Subcutaneous abdominal adipose tissue (tissue), 5 donors: ENCODE measurements around the gene PFN2.

Source experiments
- H3K27ac ChIP-seq: one replicate; pipeline ENCODE4 v1.7.0; 2013; ENCODE audit warnings: low read depth, mild to moderate bottlenecking, inconsistent platforms, low read length, moderate library complexity
- H3K27me3 ChIP-seq, 5 donors: one replicate each; pipeline ENCODE4 v1.7.0; 2013; ENCODE audit warnings: low read length in 5 of 5, inconsistent platforms in 1 of 5; ENCODE audit not compliant: control insufficient read depth in 5 of 5, insufficient read depth in 4 of 5
- H3K36me3 ChIP-seq, 5 donors: one replicate each; pipeline ENCODE4 v1.7.0; 2013; ENCODE audit warnings: low read length in 5 of 5; ENCODE audit not compliant: control insufficient read depth in 5 of 5, insufficient read depth in 5 of 5
- H3K4me1 ChIP-seq, 5 donors: one replicate each; pipeline ENCODE4 v1.7.0; 2013; ENCODE audit warnings: low read length in 5 of 5, mild to moderate bottlenecking in 3 of 5, moderate library complexity in 1 of 5; ENCODE audit not compliant: control insufficient read depth in 5 of 5, insufficient read depth in 5 of 5
- H3K4me3 ChIP-seq, 5 donors: one replicate each; pipeline ENCODE4 v1.7.0; 2013; ENCODE audit warnings: low read length in 5 of 5, low read depth in 1 of 5
- H3K9ac ChIP-seq, 5 donors: one replicate each; pipeline ENCODE4 v1.7.0; 2013; ENCODE audit warnings: low read length in 5 of 5, mild to moderate bottlenecking in 4 of 5, moderate library complexity in 3 of 5
- H3K9me3 ChIP-seq, 5 donors: one replicate each; pipeline ENCODE4 v1.7.0; 2013; ENCODE audit warnings: low read length in 5 of 5; ENCODE audit not compliant: control insufficient read depth in 5 of 5
- donor health status: healthy.
- donor health status: healthy.
- donor health status: healthy.
- donor health status: healthy.
- donor health status: healthy.

PFN2 gene, protein sequence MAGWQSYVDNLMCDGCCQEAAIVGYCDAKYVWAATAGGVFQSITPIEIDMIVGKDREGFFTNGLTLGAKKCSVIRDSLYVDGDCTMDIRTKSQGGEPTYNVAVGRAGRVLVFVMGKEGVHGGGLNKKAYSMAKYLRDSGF

DNA sequence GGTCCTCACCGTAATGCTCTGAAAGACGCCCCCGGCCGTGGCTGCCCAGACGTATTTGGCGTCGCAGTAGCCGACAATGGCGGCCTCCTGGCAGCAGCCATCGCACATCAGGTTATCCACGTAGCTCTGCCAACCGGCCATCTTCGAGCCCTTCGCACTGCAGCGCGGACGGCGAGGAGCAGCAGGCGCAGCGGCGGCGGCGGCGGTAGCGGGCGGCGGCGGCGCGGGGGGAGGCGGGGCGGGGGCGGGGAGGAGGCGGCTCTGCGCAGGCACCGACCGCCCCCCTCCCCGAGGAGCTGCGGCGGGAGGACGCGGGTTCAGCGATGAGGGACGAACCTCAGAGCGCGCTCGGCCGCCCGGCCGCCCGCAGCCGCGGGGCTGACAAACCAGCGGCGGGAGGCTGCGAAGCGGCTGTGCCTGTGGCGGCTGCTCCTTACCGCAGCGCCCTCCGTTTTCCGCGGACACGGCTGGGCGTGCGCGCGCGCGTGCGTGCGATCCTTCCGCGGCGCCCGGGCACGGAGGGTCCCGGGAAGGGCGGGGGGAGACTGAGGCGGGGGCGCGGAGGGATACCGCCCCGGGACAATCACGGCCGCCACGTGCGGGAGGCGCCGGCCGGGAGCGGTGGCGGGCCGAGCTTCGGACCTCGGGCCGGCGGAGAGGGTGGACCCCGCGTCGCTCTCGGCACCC, at the start of gene PFN2:
Gene PFN2, minus strand, starts transcription at position 180 of the 687 bp plus-strand sequence. Its CDS starts 39 bp downstream, at position 141.
- Histone ChIP-seq H3K27me3 (no peaks in the 10 kb centered on the region), H3K4me1 (peaks cover 0 to 23% (median 20%) of the 10 kb centered on the region in 5 donors)

DNA sequence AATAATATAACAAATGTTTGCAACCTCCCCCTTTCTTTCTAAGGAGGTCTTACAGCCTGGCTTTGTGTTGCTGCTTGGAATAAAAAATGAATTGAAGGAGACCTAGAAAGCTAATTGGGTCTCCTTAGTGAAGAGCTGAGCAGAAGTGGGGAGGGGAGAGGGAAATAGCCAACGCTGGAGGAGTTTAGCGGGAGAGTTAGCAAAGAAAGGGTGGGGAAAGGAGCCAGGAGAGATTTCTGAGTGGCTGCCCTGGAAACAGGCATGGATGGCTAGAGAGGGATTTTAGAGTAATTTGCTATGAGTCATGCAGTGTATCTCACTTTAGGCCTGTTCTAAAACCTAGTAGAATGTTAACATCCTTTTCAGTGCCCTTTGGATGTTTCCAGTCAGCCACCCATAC, 45.2 kb upstream of the PFN2 start:
- H3K27me3 ChIP-seq: no peaks in the 10 kb centered on the region
- H3K4me3 ChIP-seq: no peak overlapping the region
- H3K4me1 ChIP-seq: no peaks in the 10 kb centered on the region
- H3K9me3 ChIP-seq: no peaks in the 10 kb centered on the region
- H3K36me3 ChIP-seq: no peaks in the 10 kb centered on the region
- H3K9ac ChIP-seq: no peak overlapping the region
- H3K27ac ChIP-seq: no peak overlapping the region

More for the DNA sequence above, at the start of gene PFN2:
- H3K36me3 ChIP-seq: peaks cover 0 to 7% (median 2%) of the 10 kb centered on the region in 5 donors
- H3K27ac ChIP-seq: peak within 1 kb of the TSS; percentile 48
- H3K9ac ChIP-seq: peak within 1 kb of the TSS; percentile 0 to 74 (median 55)
- H3K9me3 ChIP-seq: no peaks in the 10 kb centered on the region
- peak within 1 kb of the TSS; percentile 73 to 93 (median 77) for H3K4me3 ChIP-seq

DNA sequence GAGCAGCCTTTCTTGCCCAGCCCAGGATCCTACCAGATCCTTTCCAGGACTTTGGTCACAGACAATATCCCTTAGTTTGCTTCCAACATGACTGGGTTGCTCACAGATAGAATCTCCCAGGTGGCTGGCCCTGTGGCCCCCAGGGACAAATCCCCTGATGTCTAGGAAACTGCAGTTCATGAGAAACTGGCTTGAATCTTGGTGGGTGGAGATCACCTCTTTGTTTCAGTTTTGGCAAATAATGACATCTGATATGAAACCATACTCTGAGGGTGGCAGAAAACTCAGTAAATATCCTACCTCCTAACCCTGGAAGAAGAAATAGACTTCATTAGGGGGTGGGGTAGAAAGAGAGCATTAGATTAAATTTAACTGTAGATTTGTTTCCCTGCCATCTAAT, 44.1 kb upstream of the PFN2 start:
- no peak overlapping the region for H3K4me3 ChIP-seq
- no peak overlapping the region for H3K27ac ChIP-seq
- H3K27me3 ChIP-seq: no peaks in the 10 kb centered on the region
- H3K36me3 ChIP-seq: no peaks in the 10 kb centered on the region
- no peaks in the 10 kb centered on the region for H3K9me3 ChIP-seq
- no peaks in the 10 kb centered on the region for H3K4me1 ChIP-seq
- H3K9ac ChIP-seq: no peak overlapping the region

DNA sequence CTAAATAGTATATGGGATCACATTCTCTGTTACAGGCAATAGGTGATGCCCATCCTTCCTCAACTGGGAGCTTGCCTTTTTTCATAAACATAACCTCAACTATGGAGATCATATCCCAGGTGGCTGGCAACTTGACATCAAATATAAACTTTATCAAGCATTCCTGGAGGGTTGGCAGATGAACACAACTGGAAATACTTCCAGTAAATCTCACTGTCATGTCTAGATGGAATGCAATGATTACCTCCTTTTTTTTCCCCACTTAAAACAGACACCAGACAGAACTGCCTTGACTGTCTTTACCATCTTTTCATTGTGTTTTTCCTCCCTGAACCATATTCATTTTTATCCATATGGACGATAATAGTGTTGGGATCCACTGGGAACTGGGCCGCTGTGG, 43.1 kb upstream of the PFN2 start:
- H3K36me3 ChIP-seq: no peaks in the 10 kb centered on the region
- no peak overlapping the region for H3K4me3 ChIP-seq
- H3K27me3 ChIP-seq: no peaks in the 10 kb centered on the region
- no peaks in the 10 kb centered on the region for H3K9me3 ChIP-seq
- H3K27ac ChIP-seq: no peak overlapping the region
- no peak overlapping the region for H3K9ac ChIP-seq
- H3K4me1 ChIP-seq: no peaks in the 10 kb centered on the region

DNA sequence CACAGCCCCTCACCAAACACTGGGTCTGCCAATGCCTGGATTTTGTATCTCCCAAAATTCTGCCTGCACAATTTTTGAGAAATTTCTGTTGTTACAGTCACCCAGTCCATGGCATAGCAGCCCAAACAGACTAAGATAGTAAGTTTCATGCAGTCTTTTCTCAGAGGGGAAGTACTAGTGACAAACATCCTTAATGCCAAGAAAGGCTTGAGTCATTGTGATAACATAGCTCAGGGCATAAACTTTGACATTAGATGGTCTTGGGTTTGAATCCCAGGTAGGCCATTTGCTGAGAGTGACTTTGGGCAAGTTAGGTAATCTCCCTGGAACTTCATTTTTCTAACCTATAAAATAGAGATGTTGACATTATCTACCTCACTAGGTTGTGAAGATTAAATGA, 36.1 kb upstream of the PFN2 start:
- no peaks in the 10 kb centered on the region for H3K9me3 ChIP-seq
- no peaks in the 10 kb centered on the region for H3K27me3 ChIP-seq
- H3K4me3 ChIP-seq: no peak overlapping the region
- no peak overlapping the region for H3K27ac ChIP-seq
- H3K4me1 ChIP-seq: no peaks in the 10 kb centered on the region
- no peak overlapping the region for H3K9ac ChIP-seq
- H3K36me3 ChIP-seq: no peaks in the 10 kb centered on the region

DNA sequence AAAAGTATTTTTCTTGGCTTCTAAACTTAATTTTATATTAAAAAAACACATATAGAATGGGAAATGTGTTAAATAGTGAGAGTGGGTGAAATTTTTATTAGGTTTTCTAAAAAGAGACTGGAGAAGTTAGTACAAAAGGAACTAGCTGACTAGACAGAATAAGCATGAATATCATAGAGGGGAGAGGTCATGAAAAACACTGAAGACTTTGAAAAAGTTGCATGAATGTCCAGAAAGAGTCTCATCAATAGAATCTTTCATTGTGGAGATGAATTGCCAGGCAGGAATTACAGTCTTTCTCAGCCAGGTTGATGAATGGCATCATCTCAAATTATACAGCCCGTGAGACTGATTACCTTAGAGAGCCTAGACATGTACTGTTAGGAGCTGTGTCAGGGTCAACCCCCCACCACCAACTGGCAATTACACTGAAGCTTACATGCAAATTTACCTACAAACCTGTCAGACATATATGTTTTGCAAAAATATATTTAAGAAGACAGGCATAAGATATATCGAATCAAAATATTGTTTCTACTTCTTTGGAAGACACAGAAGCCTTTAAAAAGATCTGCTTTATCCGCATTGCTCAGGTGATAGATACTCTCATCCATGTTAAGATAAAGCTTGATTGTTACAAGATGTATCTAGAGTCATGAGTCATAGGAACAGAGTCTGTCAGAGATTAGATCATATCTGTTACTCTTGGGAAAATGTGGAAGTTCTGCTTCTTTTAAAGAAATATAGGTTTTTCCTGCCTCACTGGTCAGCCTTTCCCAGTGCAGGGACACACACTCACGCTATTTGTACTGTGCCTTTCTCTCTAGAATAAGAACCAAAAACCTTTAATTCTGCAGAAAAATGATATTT, 34.8 kb upstream of the PFN2 start:
- no peak overlapping the region for H3K27ac ChIP-seq
- no peaks in the 10 kb centered on the region for H3K27me3 ChIP-seq
- H3K4me3 ChIP-seq: no peak overlapping the region
- H3K36me3 ChIP-seq: no peaks in the 10 kb centered on the region
- no peak overlapping the region for H3K9ac ChIP-seq
- peaks cover 0 to 7% (median 0%) of the 10 kb centered on the region in 5 donors for H3K9me3 ChIP-seq
- H3K4me1 ChIP-seq: no peaks in the 10 kb centered on the region

DNA sequence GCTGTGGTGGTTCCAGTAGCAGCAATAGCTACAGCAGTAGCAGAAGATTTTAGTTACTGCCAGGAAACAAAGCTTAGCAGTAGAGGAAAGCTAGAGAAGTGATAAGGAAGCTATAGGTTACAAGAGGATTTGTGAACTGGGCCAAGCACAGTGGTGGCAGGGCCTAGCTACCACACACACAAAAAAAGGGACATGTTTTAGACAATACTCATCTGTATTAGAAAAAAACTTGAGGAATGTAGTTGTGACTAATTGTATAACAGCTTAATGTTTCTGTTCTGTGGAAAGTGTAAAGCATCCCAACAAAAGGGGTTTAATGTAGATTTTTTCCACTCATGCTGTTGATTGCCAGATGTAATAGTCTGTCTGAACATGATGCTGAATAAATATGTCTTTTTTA, 29.9 kb upstream of the PFN2 start:
- H3K27ac ChIP-seq: no peak overlapping the region
- H3K9ac ChIP-seq: no peak overlapping the region
- H3K9me3 ChIP-seq: peaks cover under 1 to 10% (median 2%) of the 10 kb centered on the region in 5 donors
- H3K27me3 ChIP-seq: no peaks in the 10 kb centered on the region
- no peak overlapping the region for H3K4me3 ChIP-seq
- H3K4me1 ChIP-seq: no peaks in the 10 kb centered on the region
- no peaks in the 10 kb centered on the region for H3K36me3 ChIP-seq

DNA sequence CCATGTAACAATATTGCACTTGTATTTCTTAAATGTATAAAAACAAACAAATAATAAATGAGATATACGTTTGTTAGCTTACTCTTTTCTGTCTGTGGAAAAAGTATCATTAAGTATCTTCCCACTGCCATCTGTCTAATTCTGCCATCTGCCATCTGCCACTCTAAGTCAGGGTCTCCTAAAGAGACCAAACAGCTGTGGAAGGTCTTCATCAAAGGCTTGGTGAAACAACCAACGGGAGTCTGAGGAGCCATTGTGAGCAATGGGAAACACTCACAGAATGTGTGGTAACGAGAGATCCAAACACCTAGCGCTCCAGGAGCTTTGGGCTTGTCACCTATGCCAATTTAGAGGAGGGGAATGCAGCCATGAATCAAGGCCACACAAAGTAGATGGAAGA, 28.7 kb upstream of the PFN2 start:
- Histone ChIP-seq H3K9ac (no peak overlapping the region), H3K4me3 (no peak overlapping the region), H3K4me1 (no peaks in the 10 kb centered on the region), H3K36me3 (no peaks in the 10 kb centered on the region), H3K27ac (no peak overlapping the region), H3K9me3 (peaks cover 2 to 14% (median 8%) of the 10 kb centered on the region in 5 donors), H3K27me3 (no peaks in the 10 kb centered on the region)

DNA sequence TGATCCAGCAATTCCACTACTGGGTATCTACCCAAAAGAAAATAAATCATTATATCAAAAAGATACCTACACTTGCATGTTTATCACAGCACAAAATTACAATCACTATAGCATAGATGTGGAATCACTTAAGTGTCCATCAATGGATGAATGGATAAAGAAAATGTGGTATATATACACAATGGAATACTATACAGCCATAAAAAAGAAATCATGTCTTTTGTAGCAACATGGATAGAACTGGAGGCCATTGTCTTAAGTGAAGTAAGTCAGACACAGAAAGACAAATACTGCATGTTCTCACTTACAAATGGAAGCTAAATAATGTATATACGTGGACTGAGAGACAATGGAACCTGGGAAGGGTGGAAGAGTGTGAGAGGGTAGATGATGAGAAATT, 28.3 kb upstream of the PFN2 start:
- H3K9ac ChIP-seq: no peak overlapping the region

More for the DNA sequence above, 28.3 kb upstream of the PFN2 start:
- H3K9me3 ChIP-seq: peaks cover 2 to 14% (median 8%) of the 10 kb centered on the region in 5 donors
- no peak overlapping the region for H3K4me3 ChIP-seq
- H3K36me3 ChIP-seq: no peaks in the 10 kb centered on the region
- H3K27ac ChIP-seq: no peak overlapping the region
- no peaks in the 10 kb centered on the region for H3K27me3 ChIP-seq
- H3K4me1 ChIP-seq: no peaks in the 10 kb centered on the region
